Measurements from ENCODE around the gene STAM2. TPM values are rescaled to one million over a fixed set of nuclear protein-coding genes. Genes with fewer than 3 reads are reported as not detected.

STAM2 gene
- total and polyA plus RNA-seq, 3 experiments from 2014 or later, result 3.7 to 19.8 (median 19.6) TPM

- H3K4me3 Mint-ChIP-seq, result no peak overlapping the region
- H3K27me3 Mint-ChIP-seq, result peaks cover 2 to 10% of the 10 kb centered on the region in 2 donors
These were observed 97.5 kb downstream of the STAM2 start for GRCh38 chr2:152078023-152078422.

GRCh38 chr2:152075461-152076050 is 100.0 kb downstream of the STAM2 start:
- DNase-seq, result no peak
- Histone ChIP-seq H3K4me3 (ENCODE audit: low read length) (no peak overlapping the region), H3K36me3 (ENCODE audit: insufficient read depth, low read length) (no peaks in the 10 kb centered on the region), H3K9me3 (ENCODE audit: low read length) (no peaks in the 10 kb centered on the region), H3K4me1 (ENCODE audit: insufficient read depth, low read length) (no peaks in the 10 kb centered on the region), H3K27ac (ENCODE audit: low read depth, low read length) (no peak overlapping the region), H3K27me3 (ENCODE audit: insufficient read depth, low read length, poor library complexity, severe bottlenecking) (no peaks in the 10 kb centered on the region)
- no peak overlapping the region for H3K4me3 Mint-ChIP-seq
- no peak overlapping the region for H3K27ac Mint-ChIP-seq
- no peaks in the 10 kb centered on the region for H3K4me1 Mint-ChIP-seq
- H3K36me3 Mint-ChIP-seq, result no peaks in the 10 kb centered on the region
- H3K27me3 Mint-ChIP-seq, result peaks cover 4 to 6% of the 10 kb centered on the region in 2 donors
- no peaks in the 10 kb centered on the region for H3K9me3 Mint-ChIP-seq
- ChIA-PET POLR2A (no interaction called here), CTCF (no interaction called here)

More at GRCh38 chr2:152078023-152078422, 97.5 kb downstream of the STAM2 start:
- Mint-ChIP-seq H3K36me3 (peaks cover 0 to 5% (median 0%) of the 10 kb centered on the region in 3 donors), H3K9me3 (no peaks in the 10 kb centered on the region), H3K27ac (no peak overlapping the region), H3K4me1 (no peaks in the 10 kb centered on the region)
- ChIA-PET CTCF (no interaction called here), POLR2A (no interaction called here)
- H3K4me3 ChIP-seq (ENCODE audit: low read length), result no peak overlapping the region
- H3K27ac ChIP-seq (ENCODE audit: low read depth, low read length), result no peak overlapping the region
- DNase-seq, result no peak
- H3K27me3 ChIP-seq (ENCODE audit: insufficient read depth, low read length, poor library complexity, severe bottlenecking), result no peaks in the 10 kb centered on the region
- no peaks in the 10 kb centered on the region for H3K36me3 ChIP-seq (ENCODE audit: insufficient read depth, low read length)
- H3K4me1 ChIP-seq (ENCODE audit: insufficient read depth, low read length), result no peaks in the 10 kb centered on the region
- H3K9me3 ChIP-seq (ENCODE audit: low read length), result no peaks in the 10 kb centered on the region

- ChIA-PET POLR2A (no interaction called here), CTCF (no interaction called here)
- Mint-ChIP-seq H3K4me1 (no peaks in the 10 kb centered on the region), H3K9me3 (no peaks in the 10 kb centered on the region), H3K36me3 (no peaks in the 10 kb centered on the region), H3K27me3 (peaks cover 4 to 6% of the 10 kb centered on the region in 2 donors), H3K27ac (no peak overlapping the region), H3K4me3 (no peak overlapping the region)
- Histone ChIP-seq H3K27ac (ENCODE audit: low read depth, low read length) (no peak overlapping the region), H3K4me3 (ENCODE audit: low read length) (no peak overlapping the region), H3K36me3 (ENCODE audit: insufficient read depth, low read length) (no peaks in the 10 kb centered on the region), H3K4me1 (ENCODE audit: insufficient read depth, low read length) (no peaks in the 10 kb centered on the region), H3K27me3 (ENCODE audit: insufficient read depth, low read length, poor library complexity, severe bottlenecking) (no peaks in the 10 kb centered on the region), H3K9me3 (ENCODE audit: low read length) (no peaks in the 10 kb centered on the region)
- DNase-seq, result no peak
These were observed 103.6 kb downstream of the STAM2 start for GRCh38 chr2:152072011-152072410.

- H3K27ac ChIP-seq (ENCODE audit: low read depth, low read length), result no peak overlapping the region
- ChIA-PET POLR2A (no interaction called here), CTCF (no interaction called here)
- H3K27me3 ChIP-seq (ENCODE audit: insufficient read depth, low read length, poor library complexity, severe bottlenecking), result no peaks in the 10 kb centered on the region
- Mint-ChIP-seq H3K27ac (no peak overlapping the region), H3K4me1 (no peaks in the 10 kb centered on the region), H3K9me3 (no peaks in the 10 kb centered on the region), H3K4me3 (no peak overlapping the region), H3K36me3 (no peaks in the 10 kb centered on the region), H3K27me3 (peaks cover 2 to 3% of the 10 kb centered on the region in 2 donors)
- no peak overlapping the region for H3K4me3 ChIP-seq (ENCODE audit: low read length)
- no peaks in the 10 kb centered on the region for H3K4me1 ChIP-seq (ENCODE audit: insufficient read depth, low read length)
- H3K9me3 ChIP-seq (ENCODE audit: low read length), result no peaks in the 10 kb centered on the region
- no peak for DNase-seq
- H3K36me3 ChIP-seq (ENCODE audit: insufficient read depth, low read length), result no peaks in the 10 kb centered on the region
These were observed 104.0 kb downstream of the STAM2 start for GRCh38 chr2:152071518-152071917.

- Histone ChIP-seq H3K27ac (ENCODE audit: low read depth, low read length) (no peak overlapping the region), H3K27me3 (ENCODE audit: insufficient read depth, low read length, poor library complexity, severe bottlenecking) (no peaks in the 10 kb centered on the region), H3K4me3 (ENCODE audit: low read length) (no peak overlapping the region), H3K36me3 (ENCODE audit: insufficient read depth, low read length) (no peaks in the 10 kb centered on the region), H3K4me1 (ENCODE audit: insufficient read depth, low read length) (no peaks in the 10 kb centered on the region), H3K9me3 (ENCODE audit: low read length) (no peaks in the 10 kb centered on the region)
- Mint-ChIP-seq H3K36me3 (no peaks in the 10 kb centered on the region), H3K9me3 (peaks cover 0 to under 1% (median 0%) of the 10 kb centered on the region in 5 donors), H3K4me3 (no peak overlapping the region), H3K4me1 (no peaks in the 10 kb centered on the region), H3K27ac (no peak overlapping the region), H3K27me3 (peaks cover 0 to 3% of the 10 kb centered on the region in 2 donors)
- ChIA-PET POLR2A (no interaction called here), CTCF (no interaction called here)
- no peak for DNase-seq
These were observed 104.5 kb downstream of the STAM2 start for GRCh38 chr2:152071092-152071491.

- DNase-seq, result no peak
- Histone ChIP-seq H3K4me3 (ENCODE audit: low read length) (no peak overlapping the region), H3K27me3 (ENCODE audit: insufficient read depth, low read length, poor library complexity, severe bottlenecking) (no peaks in the 10 kb centered on the region), H3K27ac (ENCODE audit: low read depth, low read length) (no peak overlapping the region), H3K36me3 (ENCODE audit: insufficient read depth, low read length) (no peaks in the 10 kb centered on the region), H3K9me3 (ENCODE audit: low read length) (no peaks in the 10 kb centered on the region), H3K4me1 (ENCODE audit: insufficient read depth, low read length) (no peaks in the 10 kb centered on the region)
- ChIA-PET POLR2A (no interaction called here), CTCF (no interaction called here)
- Mint-ChIP-seq H3K27ac (no peak overlapping the region), H3K36me3 (no peaks in the 10 kb centered on the region), H3K4me1 (no peaks in the 10 kb centered on the region), H3K9me3 (peaks cover 0 to 3% (median 0%) of the 10 kb centered on the region in 5 donors), H3K4me3 (no peak overlapping the region), H3K27me3 (peaks cover 10 to 12% of the 10 kb centered on the region in 2 donors)
These were observed 107.3 kb downstream of the STAM2 start for GRCh38 chr2:152068226-152068625.

GRCh38 chr2:152067823-152068222 is 107.7 kb downstream of the STAM2 start:
- CTCF ChIA-PET, result no interaction called here
- POLR2A ChIA-PET, result no interaction called here

More at GRCh38 chr2:152067823-152068222, 107.7 kb downstream of the STAM2 start:
- Mint-ChIP-seq H3K4me3 (no peak overlapping the region), H3K27me3 (peaks cover 10 to 14% of the 10 kb centered on the region in 2 donors), H3K27ac (no peak overlapping the region), H3K4me1 (no peaks in the 10 kb centered on the region), H3K36me3 (no peaks in the 10 kb centered on the region), H3K9me3 (peaks cover 0 to 3% (median 0%) of the 10 kb centered on the region in 5 donors)
- H3K36me3 ChIP-seq (ENCODE audit: insufficient read depth, low read length), result no peaks in the 10 kb centered on the region
- H3K9me3 ChIP-seq (ENCODE audit: low read length), result no peaks in the 10 kb centered on the region
- no peak overlapping the region for H3K4me3 ChIP-seq (ENCODE audit: low read length)
- no peak for DNase-seq
- no peaks in the 10 kb centered on the region for H3K4me1 ChIP-seq (ENCODE audit: insufficient read depth, low read length)
- H3K27me3 ChIP-seq (ENCODE audit: insufficient read depth, low read length, poor library complexity, severe bottlenecking), result no peaks in the 10 kb centered on the region
- H3K27ac ChIP-seq (ENCODE audit: low read depth, low read length), result no peak overlapping the region

Measured in CD8-positive, alpha-beta memory T cell (primary cell).